Limb (tissue), 2 donors: Measurements from ENCODE around the gene OR52B2.

Experiments used
- DNase-seq, 2 donors: peaks; one replicate each; pipeline ENCODE4 v3.0.0-alpha.2; 2016; ENCODE audit errors: extremely low spot score in 2 of 2

OR52B2 gene

DNA sequence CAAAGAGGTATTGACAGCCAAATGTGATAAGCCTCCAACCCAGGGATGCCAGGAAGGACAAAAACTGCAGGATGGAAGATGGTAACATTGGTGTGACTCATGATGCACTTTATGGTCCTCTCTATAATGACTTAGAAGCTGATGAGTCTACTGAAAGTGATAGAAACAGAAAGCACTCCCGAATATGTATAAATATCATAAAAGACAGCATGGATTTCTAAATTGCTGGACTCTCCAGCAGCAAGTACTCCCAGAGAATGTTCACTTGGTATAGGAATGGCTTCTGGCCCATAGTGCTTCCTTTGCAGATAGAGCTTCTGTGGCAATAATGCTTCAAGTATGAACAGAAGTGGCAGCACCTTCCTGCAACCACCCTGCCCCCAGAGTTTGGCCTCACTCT lies at the start of gene OR52B2:
TSS of gene OR52B2 (minus strand) at position 101 of the 400 bp plus-strand sequence. CDS start at position 101, 0 bp downstream.
- DNase-seq = no peak

- no peak for DNase-seq
These were observed 49.2 kb upstream of the OR52B2 start for GRCh38 chr11:6219359-6219758.

- DNase-seq = no peak
These were observed 47.6 kb upstream of the OR52B2 start for GRCh38 chr11:6217722-6218121.

DNA sequence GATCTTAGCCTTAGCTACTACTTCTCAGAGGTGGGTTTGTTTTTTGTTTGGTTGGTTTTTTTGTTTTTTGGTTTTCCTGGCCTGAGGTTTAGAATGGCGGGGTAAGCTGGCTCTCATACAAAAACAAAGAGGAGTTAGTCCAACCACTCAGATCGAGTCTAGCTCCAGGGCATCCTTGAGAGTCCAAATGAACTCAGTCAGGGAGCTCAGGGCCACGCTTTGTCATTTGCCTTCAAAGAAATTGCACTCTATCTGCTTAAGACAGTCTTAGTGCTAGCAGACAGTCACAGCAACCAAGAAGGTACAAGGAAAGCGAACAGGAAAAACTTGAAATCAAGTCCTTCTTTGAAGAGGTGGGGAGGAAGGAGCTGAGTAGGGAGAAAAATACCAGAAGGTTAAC lies 46.4 kb upstream of the OR52B2 start:
- DNase-seq = no peak

GRCh38 chr11:6214530-6214929 lies 44.4 kb upstream of the OR52B2 start:
- DNase-seq = no peak

- DNase-seq = no peak
These were observed 40.3 kb upstream of the OR52B2 start for GRCh38 chr11:6210274-6210955.

DNA sequence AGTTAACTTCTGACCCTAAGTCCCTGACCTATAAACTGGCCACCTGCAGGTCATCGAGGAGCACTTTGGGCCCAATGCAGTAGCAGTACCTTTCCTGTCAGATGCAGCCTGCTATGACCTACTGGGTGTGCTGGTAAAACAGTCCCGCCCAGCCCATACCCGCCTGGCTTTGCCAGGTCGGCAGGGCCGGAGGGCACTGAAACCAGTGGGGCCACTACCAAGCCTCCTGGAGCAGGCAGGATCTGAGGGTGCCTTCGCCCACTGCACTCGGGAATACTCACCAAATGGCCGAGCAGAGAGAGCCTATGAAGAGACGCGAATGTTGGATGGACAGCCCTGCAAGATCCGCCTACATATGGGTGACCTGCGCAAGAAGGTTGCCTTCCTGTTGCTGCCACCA lies 39.7 kb upstream of the OR52B2 start:
- DNase-seq = no peak

- DNase-seq = no peak
These were observed 36.5 kb upstream of the OR52B2 start for GRCh38 chr11:6206456-6207180.

DNA sequence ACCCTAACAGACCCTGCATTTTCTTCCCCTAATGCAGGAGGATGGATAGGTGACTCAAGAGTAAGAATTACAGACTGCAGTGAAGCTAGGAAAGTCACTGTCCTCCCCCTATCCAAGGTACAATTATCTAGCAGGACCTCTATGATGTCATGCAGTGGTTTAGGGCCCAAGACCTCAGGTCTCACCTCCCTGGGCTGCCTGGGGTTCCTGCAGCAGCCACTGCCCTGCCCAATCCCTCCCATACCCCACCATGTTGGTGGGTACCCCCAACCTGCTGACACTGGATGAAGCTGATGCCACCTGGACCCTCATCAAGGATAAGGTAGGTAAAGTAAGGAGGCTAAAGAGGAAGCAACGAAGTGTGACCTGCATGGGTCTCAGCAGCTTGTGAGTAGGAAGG lies 35.2 kb upstream of the OR52B2 start, which contains the start of gene C11orf42:
TSS of gene C11orf42 (plus strand) at position 192 of the 400 bp plus-strand sequence. CDS start at position 251, 59 bp downstream.
- DNase-seq = no peak

- DNase-seq = no peak
These were observed 34.6 kb upstream of the OR52B2 start for GRCh38 chr11:6204706-6205105.

GRCh38 chr11:6203327-6203726 lies 33.2 kb upstream of the OR52B2 start:
- no peak for DNase-seq

DNA sequence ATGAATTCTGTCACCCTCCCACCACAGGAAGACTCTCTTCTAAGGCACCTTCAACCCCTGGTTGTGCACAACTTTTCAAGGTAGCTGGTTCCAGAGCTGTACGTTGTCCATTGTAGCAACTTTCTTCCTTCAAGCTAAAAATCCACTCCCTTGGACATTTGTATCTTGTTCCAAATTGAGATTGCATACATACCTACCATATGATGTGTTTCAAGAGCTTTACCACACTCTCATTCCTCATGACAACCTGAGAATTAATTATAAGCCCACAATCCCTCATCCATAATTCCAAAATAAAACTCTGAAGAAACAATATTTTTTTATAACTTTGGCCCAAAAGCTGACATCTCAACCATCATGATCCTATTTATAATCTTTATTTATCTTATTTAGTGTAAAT lies 31.9 kb upstream of the OR52B2 start:
- no peak for DNase-seq

- DNase-seq = no peak
These were observed 31.4 kb upstream of the OR52B2 start for GRCh38 chr11:6201481-6201880.

DNA sequence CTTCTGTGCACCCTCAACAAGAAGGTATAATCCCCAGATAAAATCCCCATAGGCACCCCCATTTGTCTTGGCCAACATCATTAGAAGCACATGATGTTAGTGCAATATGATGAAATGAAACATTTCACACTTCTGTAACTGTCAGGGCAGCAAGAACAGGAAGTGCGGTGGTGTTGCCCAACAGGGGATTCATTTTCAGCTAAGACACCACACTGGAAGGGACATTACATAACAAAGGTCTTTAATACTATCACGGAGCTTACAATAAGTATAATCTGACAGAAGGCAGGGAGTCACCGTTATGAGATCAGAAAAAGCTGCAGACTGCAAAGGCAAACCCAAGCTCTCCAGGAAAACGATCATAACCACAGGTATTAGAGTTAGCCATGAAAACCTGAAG lies 30.8 kb upstream of the OR52B2 start:
- DNase-seq = no peak

DNA sequence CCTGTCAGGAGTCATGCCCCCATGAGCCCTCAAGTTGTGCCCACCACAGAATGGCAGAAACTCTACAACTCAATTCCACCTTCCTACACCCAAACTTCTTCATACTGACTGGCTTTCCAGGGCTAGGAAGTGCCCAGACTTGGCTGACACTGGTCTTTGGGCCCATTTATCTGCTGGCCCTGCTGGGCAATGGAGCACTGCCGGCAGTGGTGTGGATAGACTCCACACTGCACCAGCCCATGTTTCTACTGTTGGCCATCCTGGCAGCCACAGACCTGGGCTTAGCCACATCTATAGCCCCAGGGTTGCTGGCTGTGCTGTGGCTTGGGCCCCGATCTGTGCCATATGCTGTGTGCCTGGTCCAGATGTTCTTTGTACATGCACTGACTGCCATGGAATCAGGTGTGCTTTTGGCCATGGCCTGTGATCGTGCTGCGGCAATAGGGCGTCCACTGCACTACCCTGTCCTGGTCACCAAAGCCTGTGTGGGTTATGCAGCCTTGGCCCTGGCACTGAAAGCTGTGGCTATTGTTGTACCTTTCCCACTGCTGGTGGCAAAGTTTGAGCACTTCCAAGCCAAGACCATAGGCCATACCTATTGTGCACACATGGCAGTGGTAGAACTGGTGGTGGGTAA lies 29.2 kb upstream of the OR52B2 start, which contains the start of gene OR52W1:
TSS of gene OR52W1 (plus strand) at position 51 of the 637 bp plus-strand sequence. CDS start at position 51, 0 bp downstream.
- no peak for DNase-seq

DNA sequence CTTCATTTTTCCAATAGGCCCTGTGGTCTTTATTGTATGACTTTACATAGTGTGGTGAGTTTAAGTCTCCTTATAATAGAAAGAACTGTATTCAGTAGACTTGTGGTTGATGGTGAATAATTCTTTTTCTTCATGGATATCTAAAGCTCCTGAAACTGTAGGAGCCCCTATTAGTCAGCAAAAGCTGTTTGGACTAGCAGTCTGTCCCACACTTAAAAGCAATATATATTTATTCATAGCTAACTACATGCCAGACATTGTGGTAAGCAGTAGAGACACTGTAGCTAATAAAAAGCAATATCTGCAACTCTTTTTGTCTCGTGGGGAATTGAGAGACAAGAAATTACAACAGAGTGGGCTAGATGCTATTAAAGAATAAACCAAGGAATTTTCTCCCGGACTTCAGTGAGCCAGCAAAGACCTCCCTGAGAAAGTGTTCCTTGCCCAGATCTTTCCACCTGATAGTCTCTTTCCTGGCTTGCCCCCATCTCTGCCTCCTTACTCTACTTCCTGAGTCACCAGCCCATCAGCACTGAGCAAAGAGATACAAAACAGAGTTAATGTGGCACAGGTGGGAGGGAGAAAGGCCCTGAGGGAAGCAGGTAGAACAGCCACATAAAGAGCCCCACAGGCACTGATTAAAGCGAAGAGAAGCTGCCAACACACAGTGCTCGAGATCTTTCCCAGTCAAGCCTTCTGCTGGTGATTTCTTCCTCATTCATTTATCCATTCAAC lies 27.5 kb upstream of the OR52B2 start:
- DNase-seq = no peak

DNA sequence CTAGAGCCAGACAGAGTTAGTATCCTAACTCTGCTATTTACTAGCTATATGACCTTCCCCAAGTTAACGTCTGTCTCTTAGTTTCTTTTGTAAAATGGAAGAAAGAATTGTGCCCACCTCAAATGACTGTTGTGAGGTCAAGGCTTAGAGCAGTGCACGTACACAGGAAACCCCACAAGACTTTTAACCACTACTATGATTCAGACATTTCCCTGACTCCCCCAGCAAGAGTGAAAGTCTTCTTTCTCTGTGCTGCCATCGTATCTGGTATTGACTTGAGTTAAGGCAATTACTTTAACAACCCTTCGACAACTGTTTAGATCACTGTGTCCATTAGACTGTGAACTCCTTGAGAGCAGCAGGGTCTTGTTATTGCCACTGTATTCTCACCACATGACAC lies 26.3 kb upstream of the OR52B2 start:
- DNase-seq = no peak

- no peak for DNase-seq
These were observed 24.0 kb upstream of the OR52B2 start for GRCh38 chr11:6194065-6194581.

- DNase-seq = no peak
These were observed 21.6 kb upstream of the OR52B2 start for GRCh38 chr11:6191742-6192141.

DNA sequence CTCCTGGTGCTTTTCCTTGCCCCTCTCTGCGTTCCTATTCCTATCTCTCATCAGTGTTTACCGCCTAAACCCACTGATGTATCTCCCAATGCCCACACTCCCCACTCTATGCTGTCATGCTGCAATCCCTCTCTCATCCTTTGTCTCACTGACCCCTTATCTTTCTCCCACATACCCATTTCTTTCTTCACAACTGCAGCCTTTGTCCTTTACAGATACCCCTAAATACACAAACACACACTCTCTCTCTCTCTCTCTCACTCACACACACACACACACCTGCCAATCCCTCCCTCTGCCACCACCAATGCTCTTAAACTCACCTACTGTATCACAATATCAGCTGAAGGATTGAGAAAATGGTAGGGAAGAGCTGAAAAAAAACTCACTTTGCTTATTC lies 5.3 kb upstream of the OR52B2 start:
- DNase-seq = no peak

DNA sequence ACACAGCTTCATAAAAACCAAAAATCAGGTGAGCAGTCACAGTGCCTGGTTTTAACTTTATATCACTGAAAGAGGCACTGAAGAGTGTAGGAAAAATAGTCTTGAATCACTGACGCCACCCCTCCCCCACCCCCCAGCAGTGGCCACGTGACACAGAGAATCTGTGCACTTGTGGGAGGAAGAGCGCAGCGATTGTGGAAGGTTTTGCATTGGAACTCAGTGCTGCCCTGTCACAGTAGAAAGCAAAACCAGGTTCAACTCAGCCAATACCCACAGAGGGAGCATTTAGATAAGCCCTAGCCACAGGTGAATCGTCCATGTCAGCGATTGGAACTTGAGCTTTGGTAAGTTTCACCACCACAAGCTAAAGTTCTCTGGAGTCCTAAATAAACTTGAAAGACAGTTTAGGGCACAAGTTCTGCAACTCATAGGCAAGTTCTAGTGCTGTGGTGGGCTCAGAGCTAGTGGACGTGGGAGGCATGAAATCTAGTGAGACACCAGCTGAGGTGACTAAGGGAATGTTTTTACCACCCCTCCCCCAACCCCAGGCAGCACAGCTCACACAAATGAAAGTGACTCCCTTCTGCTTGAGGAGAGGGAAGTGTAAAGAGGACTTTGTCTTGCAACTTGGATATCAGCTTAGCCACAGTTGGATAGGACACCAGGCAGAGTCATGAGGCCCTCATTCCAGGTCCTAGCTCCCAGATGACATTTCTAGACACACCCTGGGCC lies 13.3 kb downstream of the OR52B2 start:
- DNase-seq = no peak
